Osteocyte (in vitro differentiated cells): ENCODE data around the gene OPRL1. TPM values are rescaled to one million over a fixed set of nuclear protein-coding genes. Genes with fewer than 3 reads are reported as not detected.

Experiments used
- DNase-seq: peaks from one replicate; pipeline ENCODE4 v3.0.0; 2021; ENCODE audit warnings: mixed read lengths; ENCODE audit not compliant: unreplicated experiment; ENCODE audit errors: extremely low spot score
- H3K27ac Mint-ChIP-seq: one replicate; pipeline ENCODE4 v1.8.0; 2021; ENCODE audit warnings: mild to moderate bottlenecking, mixed read lengths; ENCODE audit not compliant: unreplicated experiment
- H3K27me3 Mint-ChIP-seq: one replicate; pipeline ENCODE4 v1.8.0; 2021; ENCODE audit warnings: mixed read lengths; ENCODE audit not compliant: unreplicated experiment
- H3K36me3 Mint-ChIP-seq: one replicate; pipeline ENCODE4 v1.8.0; 2021; ENCODE audit warnings: mixed read lengths; ENCODE audit not compliant: unreplicated experiment
- H3K4me1 Mint-ChIP-seq: one replicate; pipeline ENCODE4 v1.8.0; 2021; ENCODE audit warnings: mixed read lengths; ENCODE audit not compliant: unreplicated experiment
- H3K4me3 Mint-ChIP-seq: one replicate; pipeline ENCODE4 v1.8.0; 2021; ENCODE audit warnings: mild to moderate bottlenecking, moderate library complexity, mixed read lengths; ENCODE audit not compliant: unreplicated experiment
- H3K9me3 Mint-ChIP-seq: one replicate; pipeline ENCODE4 v1.8.0; 2021; ENCODE audit warnings: mixed read lengths; ENCODE audit not compliant: unreplicated experiment
- CTCF ChIP-seq: fragments of 200-600 bp; sonication (generic); IDR thresholded peaks from 2 replicates; pipeline ENCODE4 v1.5.0; 2021; ENCODE audit warnings: antibody characterized with exemption, mild to moderate bottlenecking, moderate library complexity
- microRNA-seq: library from miRNA; unstranded; fragments of <30 nt; microRNA quantifications from one replicate; pipeline ENCODE4 v1.1.0, GENCODE V29; 2020; ENCODE audit not compliant: unreplicated experiment
- total RNA-seq: library from RNA; stranded (reverse); gene quantifications from 2 replicates; pipeline ENCODE4 v1.2.1, GENCODE V29; 2021

OPRL1 gene
- total RNA-seq, 1 donor from 2014 or later = 2.1 TPM

GRCh38 chr20:64148581-64148980 lies 68.7 kb downstream of the OPRL1 start:
- Mint-ChIP-seq H3K27ac (no peak overlapping the region), H3K9me3 (peaks cover 10% of the 10 kb centered on the region), H3K36me3 (no peaks in the 10 kb centered on the region), H3K27me3 (peaks cover 6% of the 10 kb centered on the region), H3K4me1 (no peaks in the 10 kb centered on the region), H3K4me3 (no peak overlapping the region)
- no peak for TF ChIP-seq CTCF
- no peak for DNase-seq

GRCh38 chr20:64149141-64149540 lies 69.3 kb downstream of the OPRL1 start:
- Mint-ChIP-seq H3K27me3 (peaks cover 6% of the 10 kb centered on the region), H3K36me3 (no peaks in the 10 kb centered on the region), H3K27ac (no peak overlapping the region), H3K9me3 (peaks cover 9% of the 10 kb centered on the region), H3K4me1 (no peaks in the 10 kb centered on the region), H3K4me3 (no peak overlapping the region)
- no peak for DNase-seq
- no peak for TF ChIP-seq CTCF

- no peak for TF ChIP-seq CTCF
- Mint-ChIP-seq H3K27me3 (peaks cover 6% of the 10 kb centered on the region), H3K9me3 (peaks cover 2% of the 10 kb centered on the region), H3K4me1 (no peaks in the 10 kb centered on the region), H3K36me3 (no peaks in the 10 kb centered on the region), H3K4me3 (no peak overlapping the region), H3K27ac (no peak overlapping the region)
- DNase-seq = no peak
Observed at GRCh38 chr20:64149809-64150560, 70.1 kb downstream of the OPRL1 start.

Small RNAs within 50 kb of the gene (microRNA-seq; reads per million reads assigned to microRNA genes)
- not detected for gene MIR6813

Other genes with a start within 250 kb of the OPRL1 start
- gene ZBTB46, start 248.8 kb upstream of the OPRL1 start, total RNA-seq = 20.5 and 20.9 TPM in 2 replicates
- gene ABHD16B, start 218.6 kb upstream of the OPRL1 start, total RNA-seq = not detected in 2 replicates
- 102 and 109 TPM in 2 replicates for gene TPD52L2, start 214.8 kb upstream of the OPRL1 start, total RNA-seq
- gene DNAJC5, start 185.0 kb upstream of the OPRL1 start, total RNA-seq = 41.2 and 42.7 TPM in 2 replicates
- gene UCKL1, start 123.7 kb upstream of the OPRL1 start, total RNA-seq = 35.5 and 35.9 TPM in 2 replicates
- gene ZNF512B, start 110.2 kb upstream of the OPRL1 start, total RNA-seq = 39.7 and 40.9 TPM in 2 replicates
- 3.5 and 3.7 TPM in 2 replicates for gene SAMD10, start 100.4 kb upstream of the OPRL1 start, total RNA-seq
- 68.3 and 71.9 TPM in 2 replicates for gene PRPF6, start 99.0 kb upstream of the OPRL1 start, total RNA-seq
- 1.3 and 1.4 TPM in 2 replicates for gene C20orf204, start 43.9 kb upstream of the OPRL1 start, total RNA-seq
- 1.2 and 2.0 TPM in 2 replicates for gene SOX18, start 30.4 kb upstream of the OPRL1 start, total RNA-seq
- gene TCEA2, start 16.9 kb upstream of the OPRL1 start, total RNA-seq = 67.3 and 73.1 TPM in 2 replicates
- gene RGS19, start 564 bp upstream of the OPRL1 start, total RNA-seq = 8.0 and 10.0 TPM in 2 replicates
- gene LKAAEAR1, start 4.3 kb downstream of the OPRL1 start, total RNA-seq = not detected in 2 replicates
- gene NPBWR2, start 27.5 kb downstream of the OPRL1 start, total RNA-seq = not detected in 2 replicates
- gene MYT1, start 84.4 kb downstream of the OPRL1 start, total RNA-seq = not detected in 2 replicates
- 94.6 and 96.7 TPM in 2 replicates for gene PCMTD2, start 175.7 kb downstream of the OPRL1 start, total RNA-seq